NB4 (cell line): ENCODE results near the gene SDC3.

Experiments used
- CTCF ChIP-seq: IDR thresholded peaks from one replicate; pipeline ENCODE4 v1.5.1; 2012; ENCODE audit warnings: low read depth, low read length
- MYC ChIP-seq: IDR thresholded peaks from 2 replicates; pipeline ENCODE4 v1.6.1; 2011; ENCODE audit warnings: low read depth, low read length
- POLR2A ChIP-seq: IDR thresholded peaks from 2 replicates; pipeline ENCODE4 v1.6.1; 2011; ENCODE audit warnings: mild to moderate bottlenecking; ENCODE audit not compliant: insufficient read length; ENCODE audit errors: extremely low read depth
- TF ChIP-seq, protein P1 (sequence below): IDR thresholded peaks from 2 replicates; pipeline ENCODE4 v1.6.1; 2011; ENCODE audit warnings: low read depth, low read length

DNA sequence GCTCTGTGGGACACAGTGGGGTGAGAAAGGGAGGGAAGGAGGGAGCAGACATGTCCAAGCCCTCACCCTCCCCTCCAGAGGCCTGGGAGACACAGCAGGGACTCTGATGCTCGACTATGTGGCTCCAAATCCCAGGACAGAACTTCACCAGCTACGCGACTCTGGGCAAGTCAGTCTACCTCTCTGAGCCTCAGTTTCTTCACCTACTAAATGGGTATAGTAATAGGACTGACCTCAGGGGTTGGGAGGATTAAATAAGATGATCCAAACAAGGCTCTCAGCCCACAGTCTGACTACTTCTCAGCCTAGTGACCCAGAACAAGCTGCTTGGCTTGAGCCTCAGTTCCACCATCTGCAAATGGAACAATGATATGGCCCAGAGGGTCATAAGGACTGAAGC lies 19.6 kb downstream of the SDC3 start:
- TF ChIP-seq CTCF: no peak
- TF ChIP-seq, protein P1, sequence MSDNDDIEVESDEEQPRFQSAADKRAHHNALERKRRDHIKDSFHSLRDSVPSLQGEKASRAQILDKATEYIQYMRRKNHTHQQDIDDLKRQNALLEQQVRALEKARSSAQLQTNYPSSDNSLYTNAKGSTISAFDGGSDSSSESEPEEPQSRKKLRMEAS: no peak
- no peak for TF ChIP-seq POLR2A
- TF ChIP-seq MYC: no peak
